IMR-90 (cell line): ENCODE results near the gene ETV6.

Source experiments
- BHLHE40 ChIP-seq: fragments of 150-350 bp; IDR thresholded peaks from 2 replicates; pipeline ENCODE4 v1.6.1; 2016; ENCODE audit warnings: mild to moderate bottlenecking, low read depth, low read length
- CEBPB ChIP-seq: IDR thresholded peaks from 2 replicates; pipeline ENCODE4 v1.6.1; 2012; ENCODE audit warnings: low read depth, low read length, improper control_type of control experiment
- FOS ChIP-seq: fragments of 150-350 bp; IDR thresholded peaks from 2 replicates; pipeline ENCODE4 v1.6.1; 2016; ENCODE audit warnings: low read depth, low read length
- MAZ ChIP-seq: IDR thresholded peaks from 2 replicates; pipeline ENCODE4 v1.6.1; 2012; ENCODE audit warnings: low read depth, mild to moderate bottlenecking, low read length, improper control_type of control experiment, moderate library complexity, borderline replicate concordance
- MXI1 ChIP-seq: IDR thresholded peaks from 2 replicates; pipeline ENCODE4 v1.6.1; 2012; ENCODE audit warnings: low read depth, mild to moderate bottlenecking, low read length, moderate library complexity, borderline replicate concordance
- NFE2L2 ChIP-seq: fragments of 150-350 bp; IDR thresholded peaks from 2 replicates; pipeline ENCODE4 v1.6.1; 2016; ENCODE audit warnings: low read depth, mild to moderate bottlenecking, low read length
- POLR2A ChIP-seq: IDR thresholded peaks from 2 replicates; pipeline ENCODE4 v1.6.1; 2012; ENCODE audit warnings: mild to moderate bottlenecking, low read depth, low read length
- RAD21 ChIP-seq: IDR thresholded peaks from 2 replicates; pipeline ENCODE4 v1.6.1; 2012; ENCODE audit warnings: low read length, improper control_type of control experiment
- RCOR1 ChIP-seq: IDR thresholded peaks from 2 replicates; pipeline ENCODE4 v1.6.1; 2012; ENCODE audit warnings: mild to moderate bottlenecking, low read length, improper control_type of control experiment; ENCODE audit not compliant: insufficient replicate concordance
- RFX5 ChIP-seq: IDR thresholded peaks from 2 replicates; pipeline ENCODE4 v1.8.0; 2012; ENCODE audit warnings: low read depth, mild to moderate bottlenecking, low read length, moderate library complexity
- TF ChIP-seq, protein P1 (sequence below): conservative IDR thresholded peaks from 2 replicates; pipeline ENCODE4 v1.5.1; 2012; ENCODE audit warnings: mild to moderate bottlenecking, low read depth, low read length, improper control_type of control experiment
- TF ChIP-seq, protein P2 (sequence below): fragments of 150-350 bp; IDR thresholded peaks from 2 replicates; pipeline ENCODE4 v1.6.1; 2016; ENCODE audit warnings: low read depth, mild to moderate bottlenecking, low read length, moderate library complexity, borderline replicate concordance

DNA sequence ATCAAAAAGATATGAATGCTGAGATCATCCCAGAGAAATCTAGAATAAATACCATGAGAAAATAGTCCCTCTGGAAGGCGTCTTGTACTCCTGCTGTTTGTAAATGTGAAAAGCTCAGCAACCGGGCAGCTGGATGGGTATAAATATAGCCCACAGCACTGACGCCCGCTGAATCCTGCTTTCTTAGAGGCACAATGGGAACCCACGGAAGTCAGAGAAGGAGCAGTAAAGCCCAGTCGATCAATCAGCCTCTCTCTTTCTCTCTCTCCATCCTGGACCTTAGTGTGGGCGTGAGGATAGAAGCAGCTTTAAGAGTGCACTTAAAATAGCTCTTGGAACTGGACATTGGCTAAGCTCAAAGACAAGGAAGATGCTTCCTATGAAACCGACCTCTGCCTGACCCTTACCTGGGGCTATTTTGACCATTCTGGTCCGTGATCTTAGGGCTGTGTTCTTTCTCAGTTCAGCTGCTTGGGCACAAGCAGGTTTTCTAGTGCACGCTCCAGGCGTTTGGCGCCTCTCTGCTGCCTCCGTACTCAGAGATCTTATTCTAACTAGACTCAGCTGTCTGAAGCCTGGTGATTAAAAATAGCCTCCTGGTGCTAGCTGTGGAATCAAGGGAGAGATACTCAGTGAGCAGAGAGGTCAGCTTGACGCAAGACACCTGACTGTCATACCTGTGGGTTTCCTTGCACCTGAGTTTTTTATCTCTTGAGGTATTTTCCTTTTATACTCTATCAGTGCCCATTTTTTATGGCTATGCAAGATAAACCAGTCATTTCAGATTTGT is 144.6 kb downstream of the ETV6 start:
- TF ChIP-seq, protein P1, sequence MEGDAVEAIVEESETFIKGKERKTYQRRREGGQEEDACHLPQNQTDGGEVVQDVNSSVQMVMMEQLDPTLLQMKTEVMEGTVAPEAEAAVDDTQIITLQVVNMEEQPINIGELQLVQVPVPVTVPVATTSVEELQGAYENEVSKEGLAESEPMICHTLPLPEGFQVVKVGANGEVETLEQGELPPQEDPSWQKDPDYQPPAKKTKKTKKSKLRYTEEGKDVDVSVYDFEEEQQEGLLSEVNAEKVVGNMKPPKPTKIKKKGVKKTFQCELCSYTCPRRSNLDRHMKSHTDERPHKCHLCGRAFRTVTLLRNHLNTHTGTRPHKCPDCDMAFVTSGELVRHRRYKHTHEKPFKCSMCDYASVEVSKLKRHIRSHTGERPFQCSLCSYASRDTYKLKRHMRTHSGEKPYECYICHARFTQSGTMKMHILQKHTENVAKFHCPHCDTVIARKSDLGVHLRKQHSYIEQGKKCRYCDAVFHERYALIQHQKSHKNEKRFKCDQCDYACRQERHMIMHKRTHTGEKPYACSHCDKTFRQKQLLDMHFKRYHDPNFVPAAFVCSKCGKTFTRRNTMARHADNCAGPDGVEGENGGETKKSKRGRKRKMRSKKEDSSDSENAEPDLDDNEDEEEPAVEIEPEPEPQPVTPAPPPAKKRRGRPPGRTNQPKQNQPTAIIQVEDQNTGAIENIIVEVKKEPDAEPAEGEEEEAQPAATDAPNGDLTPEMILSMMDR, result no peak
- TF ChIP-seq RFX5, result no peak
- TF ChIP-seq MAZ, result no peak
- TF ChIP-seq CEBPB, result no peak
- no peak for TF ChIP-seq POLR2A
- TF ChIP-seq NFE2L2, result no peak
- TF ChIP-seq, protein P2, sequence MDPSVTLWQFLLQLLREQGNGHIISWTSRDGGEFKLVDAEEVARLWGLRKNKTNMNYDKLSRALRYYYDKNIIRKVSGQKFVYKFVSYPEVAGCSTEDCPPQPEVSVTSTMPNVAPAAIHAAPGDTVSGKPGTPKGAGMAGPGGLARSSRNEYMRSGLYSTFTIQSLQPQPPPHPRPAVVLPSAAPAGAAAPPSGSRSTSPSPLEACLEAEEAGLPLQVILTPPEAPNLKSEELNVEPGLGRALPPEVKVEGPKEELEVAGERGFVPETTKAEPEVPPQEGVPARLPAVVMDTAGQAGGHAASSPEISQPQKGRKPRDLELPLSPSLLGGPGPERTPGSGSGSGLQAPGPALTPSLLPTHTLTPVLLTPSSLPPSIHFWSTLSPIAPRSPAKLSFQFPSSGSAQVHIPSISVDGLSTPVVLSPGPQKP, result no peak
- no peak for TF ChIP-seq RAD21
- no peak for TF ChIP-seq BHLHE40
- TF ChIP-seq FOS, result no peak
- TF ChIP-seq MXI1, result no peak
- TF ChIP-seq RCOR1, result no peak
